Urinary bladder (tissue), 4 donors: ENCODE results near the gene SCAND1. TPM values are rescaled to one million over a fixed set of nuclear protein-coding genes. Genes with fewer than 3 reads are reported as not detected.
"Not testable (repeated sequence)": the region's sequence is repeated elsewhere in the genome, so short reads cannot be mapped to it uniquely, and the experiment has no call there.

ENCODE experiments used
- DNase-seq: peaks from one replicate; pipeline ENCODE4 v3.0.0-alpha.2; 2015; ENCODE audit errors: extremely low spot score
- H3K27ac ChIP-seq: one replicate; pipeline ENCODE4 v1.5.1; 2013; ENCODE audit warnings: low read depth, mild to moderate bottlenecking, moderate library complexity
- H3K36me3 ChIP-seq: one replicate; pipeline ENCODE4 v1.6.1; 2013; ENCODE audit warnings: mild to moderate bottlenecking, moderate library complexity; ENCODE audit not compliant: insufficient read depth
- H3K4me1 ChIP-seq: one replicate; pipeline ENCODE4 v1.6.1; 2013; ENCODE audit warnings: mild to moderate bottlenecking, moderate library complexity; ENCODE audit not compliant: insufficient read depth
- H3K4me3 ChIP-seq: one replicate; pipeline ENCODE4 v1.5.1; 2013; ENCODE audit warnings: low read depth, low read length
- WGBS: extraction: QIAGEN DNeasy Blood & Tissue Kit; methylation state at CpG from one replicate; pipeline ENCODE4 v1.1.7; 2013; 5-methylcytosine and 5-hydroxymethylcytosine counted together
- polyA plus RNA-seq: library from polyadenylated mRNA; stranded (reverse); fragments of 200-250 nt; gene quantifications from one replicate; pipeline ENCODE4 v1.2.3, GENCODE V29; 2013
- total RNA-seq: library from RNA; depleted of rRNA; stranded (reverse); fragments of >200 nt; gene quantifications from one replicate; pipeline ENCODE4 v1.2.3, GENCODE V29; 2014
- donor health status: healthy with polysubstance abuse.
- donor health status: healthy.

Gene SCAND1
- total RNA-seq, result 17.9 TPM
- polyA plus RNA-seq, result 99.1 TPM

DNA sequence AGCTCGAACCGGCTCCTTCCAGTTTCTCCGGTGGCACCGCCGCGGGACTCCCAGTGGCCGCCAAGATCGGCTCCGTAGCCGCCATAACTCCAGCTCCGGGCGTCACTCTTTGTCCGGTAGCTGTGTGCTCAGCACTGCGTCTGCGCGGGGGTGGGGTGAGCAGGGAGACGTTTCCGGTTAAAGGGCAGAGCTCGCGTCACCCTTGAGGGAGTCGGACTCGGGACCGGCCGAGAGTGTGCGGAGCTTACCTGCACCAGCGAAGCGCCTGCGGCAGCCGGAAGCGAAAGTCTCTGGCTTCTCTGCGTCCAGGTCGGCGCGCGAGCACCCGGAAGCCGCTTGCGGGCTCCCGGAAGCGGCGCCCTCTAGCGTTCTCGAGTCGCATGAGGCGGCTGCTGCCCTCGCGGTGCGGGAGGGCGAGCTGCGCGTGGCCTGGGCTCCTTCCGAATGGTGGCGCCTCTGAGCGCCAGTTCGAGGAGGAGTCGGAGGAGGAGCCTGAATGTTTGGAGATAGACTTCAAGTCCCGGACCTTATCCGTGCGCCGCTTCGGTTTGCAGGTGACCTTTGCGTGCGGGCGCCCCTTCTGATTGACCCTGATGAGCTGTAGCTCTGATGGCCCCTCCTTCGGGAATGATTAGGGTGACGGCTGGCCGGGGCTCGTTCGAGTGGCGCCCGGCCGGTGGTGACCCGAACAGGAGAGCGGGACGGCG lies at the start of gene SCAND1:
Gene SCAND1, minus strand, starts transcription at position 303 of the 707 bp plus-strand sequence. Its CDS starts 218 bp downstream, at position 85.
- peak; percentile 89 for DNase-seq
- whole genome bisulfite sequencing, result under 1% methylated on average over 76 of the region's 76 CpGs
- Histone ChIP-seq H3K27ac (peak within 1 kb of the TSS; percentile 99), H3K36me3 (no peaks in the 10 kb centered on the region), H3K4me3 (peak within 1 kb of the TSS; percentile 64), H3K4me1 (peaks cover 3% of the 10 kb centered on the region)

DNA sequence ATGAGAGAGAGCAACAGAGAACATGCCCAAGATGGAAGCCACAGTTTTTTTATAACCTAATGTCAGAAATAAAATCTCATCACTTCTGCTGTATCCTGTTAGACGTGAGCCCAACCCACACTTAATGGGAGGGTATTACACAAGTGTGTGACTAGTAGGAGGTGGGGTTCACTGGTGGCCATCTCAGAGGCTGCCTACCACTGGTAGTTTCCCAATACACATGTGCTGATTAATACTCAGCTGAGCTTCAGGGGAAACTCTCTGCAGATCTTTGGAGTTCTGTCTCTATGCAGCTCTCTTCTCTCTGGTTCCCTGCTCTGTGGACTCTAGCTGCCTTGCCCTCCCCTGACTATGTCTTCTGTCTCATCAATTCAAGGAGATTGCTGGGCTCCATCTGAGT lies 49.7 kb upstream of the SCAND1 start:
- Histone ChIP-seq H3K4me3 (no peak overlapping the region), H3K27ac (no peak overlapping the region), H3K36me3 (no peaks in the 10 kb centered on the region), H3K4me1 (no peaks in the 10 kb centered on the region)
- DNase-seq, result no peak
- WGBS, result 88% methylated on average over 1 of the region's 1 CpG

DNA sequence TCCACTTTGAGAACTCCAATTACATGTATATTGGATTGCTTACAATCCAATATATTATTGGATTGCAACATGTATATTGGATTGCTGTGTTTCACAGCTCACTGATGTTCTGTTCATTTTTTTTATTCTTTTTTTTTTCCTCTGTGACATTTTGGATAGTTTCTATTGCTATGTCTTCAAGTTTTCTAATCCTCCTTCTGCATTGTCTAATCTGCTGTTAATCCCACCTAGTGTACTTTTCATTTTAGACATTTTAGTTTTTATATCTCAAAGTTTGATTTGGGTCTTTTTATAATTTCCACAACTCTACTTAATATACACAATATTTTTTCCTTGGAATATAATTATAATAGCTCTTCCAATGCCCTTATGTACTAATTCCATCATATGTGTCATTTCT lies 48.6 kb upstream of the SCAND1 start:
- H3K4me1 ChIP-seq, result no peaks in the 10 kb centered on the region
- no peak overlapping the region for H3K4me3 ChIP-seq
- no peak overlapping the region for H3K27ac ChIP-seq
- DNase-seq, result no peak
- no peaks in the 10 kb centered on the region for H3K36me3 ChIP-seq

DNA sequence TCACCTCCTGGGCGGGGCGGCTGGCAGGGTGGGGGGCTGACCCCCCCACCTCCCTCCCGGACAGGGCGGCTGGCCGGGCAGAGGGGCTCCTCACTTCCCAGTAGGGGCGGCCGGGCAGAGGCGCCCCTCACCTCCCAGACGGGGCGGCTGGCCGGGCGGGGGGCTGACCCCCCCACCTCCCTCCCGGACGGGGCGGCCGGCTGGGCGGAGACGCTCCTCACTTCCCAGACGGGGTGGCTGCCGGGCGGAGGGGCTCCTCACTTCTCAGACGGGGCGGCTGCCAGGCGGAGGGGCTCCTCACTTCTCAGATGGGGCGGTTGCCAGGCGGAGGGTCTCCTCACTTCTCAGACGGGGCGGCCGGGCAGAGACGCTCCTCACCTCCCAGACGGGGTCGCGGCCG lies 47.0 kb upstream of the SCAND1 start:
- WGBS, result 97% methylated on average over 23 of the region's 34 CpGs
- H3K4me3 ChIP-seq, result not testable (repeated sequence)

DNA sequence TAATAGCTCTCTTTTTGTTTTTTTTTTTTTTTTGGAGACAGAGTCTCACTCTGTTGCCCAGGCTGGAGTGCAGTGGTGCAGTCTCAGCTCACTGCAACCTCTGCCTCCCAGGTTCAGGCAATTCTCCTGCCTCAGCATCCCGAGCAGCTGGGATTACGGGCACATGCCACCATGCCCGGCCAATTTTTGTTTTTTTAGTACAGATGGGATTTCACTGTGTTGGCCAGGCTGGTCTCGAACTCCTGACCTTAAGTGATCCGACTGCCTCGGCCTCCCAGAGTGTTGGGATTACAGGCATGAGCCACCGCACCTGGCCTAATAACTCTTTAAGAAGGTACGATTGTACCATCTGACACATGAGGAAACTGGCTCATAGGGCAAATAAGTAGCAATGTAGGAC lies 42.2 kb upstream of the SCAND1 start:
- H3K4me1 ChIP-seq, H3K36me3 ChIP-seq, H3K27ac ChIP-seq, H3K4me3 ChIP-seq, DNase-seq: not testable (repeated sequence)
- 95% methylated on average over 8 of the region's 8 CpGs for WGBS

More for the DNA sequence above, 47.0 kb upstream of the SCAND1 start:
- not testable (repeated sequence) for H3K27ac ChIP-seq, H3K36me3 ChIP-seq, DNase-seq, H3K4me1 ChIP-seq

DNA sequence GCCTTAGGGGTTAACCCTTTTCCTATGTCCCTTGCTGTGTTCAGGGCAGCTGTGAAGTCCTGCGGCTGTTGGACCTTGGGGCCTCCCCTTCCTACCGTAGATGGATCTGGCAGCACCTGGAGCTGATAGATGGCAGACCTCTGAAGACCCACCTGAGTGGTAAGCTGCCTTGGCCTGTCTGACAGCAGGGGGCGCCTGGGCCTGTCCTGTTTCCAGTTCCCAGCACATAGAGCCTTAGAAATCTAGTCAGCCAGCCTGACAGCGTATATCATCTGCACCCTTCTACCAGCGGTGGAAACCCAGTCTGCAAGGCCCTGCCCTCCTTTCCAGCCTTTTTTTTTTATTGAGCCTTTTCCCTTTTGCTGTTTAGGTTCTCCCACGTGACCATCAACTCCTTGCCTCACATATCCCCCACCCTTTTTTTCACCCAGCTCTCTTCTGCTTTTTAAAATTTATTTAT lies 40.7 kb upstream of the SCAND1 start:
- no peaks in the 10 kb centered on the region for H3K36me3 ChIP-seq
- no peak overlapping the region for H3K4me3 ChIP-seq
- no peak overlapping the region for H3K27ac ChIP-seq
- WGBS, result 7% methylated on average over 6 of the region's 6 CpGs
- DNase-seq, result peak; percentile 28
- H3K4me1 ChIP-seq, result no peaks in the 10 kb centered on the region

DNA sequence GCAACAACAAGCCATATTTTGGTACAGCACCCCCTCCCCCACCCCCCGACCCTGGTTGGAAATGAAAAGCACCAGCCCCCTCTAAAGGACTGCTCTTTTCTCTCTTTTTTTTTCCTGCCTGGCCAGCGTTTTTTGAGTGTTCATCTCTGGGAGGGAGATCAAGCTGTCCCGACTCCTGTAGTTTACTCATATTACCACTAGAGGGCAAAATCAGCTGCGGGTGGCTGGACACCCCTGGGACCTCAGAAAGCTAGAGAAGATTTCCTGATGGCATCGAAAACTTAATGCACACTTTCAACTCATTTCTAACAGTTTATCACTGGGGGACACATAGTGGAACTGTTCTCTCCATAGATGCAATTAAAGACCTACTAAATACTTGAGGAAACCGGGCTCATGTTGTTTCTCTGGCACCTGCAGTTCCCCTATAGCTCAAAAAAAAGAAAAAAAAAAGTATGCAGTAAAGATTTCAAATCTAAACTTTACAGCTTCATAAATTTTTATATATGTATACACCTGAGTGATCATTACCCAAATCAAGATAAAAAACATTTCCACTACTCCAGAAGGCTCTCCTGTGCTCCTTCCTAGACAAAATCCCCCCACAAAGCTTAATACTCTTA lies 38.5 kb upstream of the SCAND1 start:
- no peaks in the 10 kb centered on the region for H3K36me3 ChIP-seq
- WGBS, result under 1% methylated on average over 6 of the region's 6 CpGs
- DNase-seq, result peak; percentile 64
- no peaks in the 10 kb centered on the region for H3K4me1 ChIP-seq
- no peak overlapping the region for H3K4me3 ChIP-seq
- no peak overlapping the region for H3K27ac ChIP-seq

DNA sequence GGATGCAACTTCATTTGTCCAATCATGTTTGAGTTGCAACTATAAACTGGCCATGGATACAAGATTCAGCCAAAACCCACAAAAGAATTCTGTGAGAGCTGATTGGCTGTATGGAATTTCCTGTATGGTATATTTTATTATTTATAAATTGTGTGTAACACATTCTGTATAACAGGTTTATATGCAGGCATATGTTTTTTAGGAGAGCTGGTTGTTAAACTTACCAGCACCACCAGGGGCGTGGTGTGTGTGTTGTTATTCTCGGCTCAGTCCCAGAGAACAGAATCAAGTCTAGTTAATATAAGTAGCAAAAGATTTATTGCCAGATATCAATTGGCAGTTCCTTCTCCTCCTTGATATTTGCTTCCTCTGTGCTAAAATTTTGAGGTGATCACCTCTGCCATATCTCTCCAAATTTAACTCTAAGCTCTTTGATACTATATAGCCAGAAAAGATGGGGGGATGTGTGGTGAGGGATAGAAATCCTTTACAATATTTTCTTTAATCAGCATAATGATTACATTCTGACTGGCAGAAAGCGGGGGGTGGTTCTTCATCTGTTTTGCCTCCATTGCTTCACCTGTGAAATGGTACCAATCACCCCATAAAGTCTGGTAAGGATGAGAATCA lies 37.0 kb upstream of the SCAND1 start:
- Histone ChIP-seq H3K4me3 (no peak overlapping the region), H3K36me3 (no peaks in the 10 kb centered on the region), H3K27ac (no peak overlapping the region), H3K4me1 (no peaks in the 10 kb centered on the region)
- DNase-seq, result no peak
- 29% methylated on average over 3 of the region's 3 CpGs for WGBS

DNA sequence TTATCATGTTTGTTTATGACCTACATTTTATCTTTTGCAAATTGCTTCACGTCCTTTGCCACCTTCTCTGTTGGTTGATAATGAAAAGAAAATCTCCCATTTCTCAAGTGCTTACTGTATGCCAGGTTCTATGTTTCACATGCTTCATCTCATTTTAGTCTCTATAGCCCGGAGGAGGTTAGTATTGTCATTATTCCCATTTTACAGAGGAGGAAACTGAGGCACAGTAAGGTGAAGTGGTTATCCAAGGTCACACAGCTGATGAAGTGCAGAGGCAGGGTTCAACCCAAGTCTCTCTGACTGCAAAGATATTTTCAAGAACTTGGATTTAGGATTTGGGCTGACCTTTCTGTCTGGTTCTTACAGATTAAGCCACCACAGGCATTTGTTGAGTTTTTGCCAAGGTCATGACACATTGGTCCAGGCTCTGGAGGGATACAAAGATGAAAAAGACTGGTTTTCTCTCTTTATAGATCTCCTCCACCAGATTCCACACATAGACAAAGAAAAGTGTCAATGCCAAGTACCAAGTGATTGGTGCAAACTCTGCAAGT lies 34.7 kb upstream of the SCAND1 start:
- Histone ChIP-seq H3K36me3 (no peaks in the 10 kb centered on the region), H3K4me3 (no peak overlapping the region), H3K4me1 (no peaks in the 10 kb centered on the region), H3K27ac (no peak overlapping the region)
- no peak for DNase-seq
- 82% methylated on average over 2 of the region's 2 CpGs for WGBS

DNA sequence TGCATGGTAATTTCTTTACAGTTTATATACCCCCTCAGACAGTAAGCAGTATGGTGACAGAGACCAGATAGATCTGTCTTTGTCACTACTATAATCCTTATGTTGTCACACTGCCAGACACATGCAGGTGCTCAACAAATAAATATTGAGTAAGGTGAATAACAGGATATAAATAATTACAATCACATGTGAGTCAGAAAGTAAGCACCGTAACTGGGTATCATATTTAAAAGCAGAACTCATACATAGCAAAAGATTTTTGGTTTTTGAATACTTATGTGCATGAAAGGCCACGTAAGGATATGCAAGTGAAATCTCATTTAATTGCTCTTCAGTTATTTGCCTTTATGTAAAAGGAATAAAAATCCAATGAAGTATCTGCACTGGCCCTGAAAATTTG lies 31.5 kb upstream of the SCAND1 start:
- no peak overlapping the region for H3K4me3 ChIP-seq
- no peak overlapping the region for H3K27ac ChIP-seq
- H3K4me1 ChIP-seq, result no peaks in the 10 kb centered on the region
- H3K36me3 ChIP-seq, result no peaks in the 10 kb centered on the region
- DNase-seq, result no peak
- WGBS, result 74% methylated on average over 2 of the region's 2 CpGs

DNA sequence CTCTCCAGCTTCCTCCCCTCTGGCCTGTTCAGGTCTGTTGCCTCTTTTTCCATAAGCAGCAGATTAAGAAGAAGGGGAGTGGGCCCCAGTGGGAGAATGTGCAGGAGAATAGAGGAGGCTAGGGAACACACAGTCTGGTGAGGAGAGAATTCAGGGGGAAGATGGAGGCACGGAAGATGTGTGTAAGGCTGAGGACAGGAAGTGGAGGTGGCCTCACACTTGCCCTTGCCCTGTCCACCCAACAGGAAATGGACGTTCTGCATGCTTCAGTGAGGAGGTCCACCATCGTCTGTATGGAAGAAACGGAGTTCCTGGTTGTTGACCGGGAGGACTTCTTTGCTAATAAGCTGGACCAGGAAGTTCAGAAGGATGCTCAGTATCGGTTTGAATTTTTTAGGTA lies 30.1 kb upstream of the SCAND1 start:
- H3K27ac ChIP-seq, result no peak overlapping the region
- DNase-seq, result no peak
- WGBS, result 70% methylated on average over 6 of the region's 6 CpGs

DNA sequence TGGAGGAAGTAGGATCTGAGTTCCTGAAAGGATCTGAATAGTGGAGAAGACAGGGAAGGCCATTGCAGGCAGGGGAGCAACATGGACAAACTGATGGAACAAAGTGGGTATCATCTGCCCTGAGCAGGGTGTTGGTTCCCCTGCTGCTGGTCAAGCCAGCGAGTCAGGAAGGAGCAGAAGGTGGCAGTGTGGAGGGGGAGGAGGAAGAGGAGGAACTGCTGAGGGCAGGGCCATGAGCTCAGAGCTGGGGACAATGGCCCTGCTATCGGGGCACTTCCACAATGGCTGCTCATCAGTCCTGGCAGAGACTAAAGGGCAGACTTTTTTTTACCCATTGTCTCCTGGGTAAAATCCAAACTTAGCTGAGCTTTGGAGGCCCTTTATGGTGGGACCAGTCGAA lies 27.7 kb upstream of the SCAND1 start:
- Histone ChIP-seq H3K36me3 (no peaks in the 10 kb centered on the region), H3K4me1 (no peaks in the 10 kb centered on the region), H3K4me3 (no peak overlapping the region), H3K27ac (no peak overlapping the region)
- WGBS, result 72% methylated on average over 3 of the region's 3 CpGs
- no peak for DNase-seq

More for the DNA sequence above, 30.1 kb upstream of the SCAND1 start:
- Histone ChIP-seq H3K4me3 (no peak overlapping the region), H3K4me1 (no peaks in the 10 kb centered on the region), H3K36me3 (no peaks in the 10 kb centered on the region)

DNA sequence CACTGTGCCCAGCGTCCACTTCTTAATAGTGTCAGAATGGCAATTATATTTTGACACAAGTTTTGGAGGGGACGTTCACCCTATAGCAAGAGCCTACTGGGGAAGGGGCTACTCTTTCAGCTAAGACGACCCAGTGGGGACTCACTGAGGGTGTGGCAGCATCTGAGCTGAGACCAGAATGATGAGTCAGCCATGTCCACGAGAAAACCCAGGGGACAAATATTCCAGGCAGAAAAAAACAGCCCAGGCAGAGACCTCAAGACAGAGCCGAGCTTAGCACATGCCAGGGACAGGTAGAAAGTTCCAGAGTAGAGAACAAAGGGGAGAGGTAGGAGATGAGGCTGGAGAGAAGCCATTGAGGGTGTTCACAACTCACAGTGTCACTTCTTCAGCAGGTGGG lies 25.2 kb upstream of the SCAND1 start:
- Histone ChIP-seq H3K27ac (no peak overlapping the region), H3K4me3 (no peak overlapping the region), H3K36me3 (no peaks in the 10 kb centered on the region), H3K4me1 (no peaks in the 10 kb centered on the region)
- 70% methylated on average over 5 of the region's 5 CpGs for WGBS
- DNase-seq, result no peak

DNA sequence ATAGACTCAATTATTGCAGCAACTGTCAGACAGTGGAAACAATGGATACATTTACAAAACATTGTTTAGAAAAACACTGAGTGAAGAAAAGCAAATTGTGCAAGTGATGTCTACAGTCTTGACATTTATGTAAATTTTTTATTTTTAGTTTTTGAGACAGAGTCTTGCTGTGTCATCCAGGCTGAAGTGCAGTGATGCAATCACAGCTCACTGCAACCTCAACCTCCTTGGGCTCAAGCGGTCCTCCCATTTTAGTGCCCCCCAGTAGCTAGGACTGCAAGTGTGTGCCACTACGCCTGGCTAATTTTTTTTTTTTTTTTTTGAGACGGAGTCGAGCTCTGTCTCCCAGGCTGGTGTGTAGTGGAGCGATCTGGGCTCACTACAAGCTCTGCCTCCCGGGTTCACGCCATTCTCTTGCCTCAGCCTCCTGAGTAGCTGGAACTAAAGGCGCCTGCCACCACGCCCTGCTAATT lies 23.8 kb upstream of the SCAND1 start:
- 93% methylated on average over 9 of the region's 9 CpGs for WGBS

More for the DNA sequence above, 23.8 kb upstream of the SCAND1 start:
- Histone ChIP-seq H3K4me1 (no peaks in the 10 kb centered on the region), H3K27ac (no peak overlapping the region), H3K4me3 (no peak overlapping the region), H3K36me3 (no peaks in the 10 kb centered on the region)
- DNase-seq, result no peak
